Dedifferentiated amniotic fluid mesenchymal stem cell (primary cell): Measurements from ENCODE around the gene DLGAP4.
"Not testable (repeated sequence)": the region's sequence is repeated elsewhere in the genome, so short reads cannot be mapped to it uniquely, and the experiment has no call there.

Source experiments
- DNase-seq: peaks from one replicate; pipeline ENCODE4 v3.0.0-alpha.2; 2016; ENCODE audit errors: extremely low spot score

Gene DLGAP4

GRCh38 chr20:36355469-36356171 is 49.5 kb downstream of the DLGAP4 start:
- DNase-seq: no peak

GRCh38 chr20:36359668-36360406 is 53.7 kb downstream of the DLGAP4 start:
- DNase-seq: no peak

- DNase-seq: no peak
Observed at GRCh38 chr20:36360429-36360828, 54.3 kb downstream of the DLGAP4 start.

GRCh38 chr20:36361406-36361805 is 55.3 kb downstream of the DLGAP4 start:
- DNase-seq: no peak

GRCh38 chr20:36362261-36362660 is 56.1 kb downstream of the DLGAP4 start:
- DNase-seq: no peak

- DNase-seq: no peak
Observed at GRCh38 chr20:36362978-36363713, 57.0 kb downstream of the DLGAP4 start.

- DNase-seq: no peak
Observed at GRCh38 chr20:36364506-36364905, 58.4 kb downstream of the DLGAP4 start.

- no peak for DNase-seq
Observed at GRCh38 chr20:36366623-36367369, 60.7 kb downstream of the DLGAP4 start.

- no peak for DNase-seq
Observed at GRCh38 chr20:36367370-36367745, 61.2 kb downstream of the DLGAP4 start.

- no peak for DNase-seq
Observed at GRCh38 chr20:36367907-36368799, 62.0 kb downstream of the DLGAP4 start.

GRCh38 chr20:36368869-36369268 is 62.7 kb downstream of the DLGAP4 start:
- no peak for DNase-seq

GRCh38 chr20:36369739-36370138 is 63.6 kb downstream of the DLGAP4 start:
- DNase-seq: no peak

- DNase-seq: no peak
Observed at GRCh38 chr20:36370991-36371790, 65.1 kb downstream of the DLGAP4 start.

GRCh38 chr20:36372666-36373065 is 66.5 kb downstream of the DLGAP4 start:
- no peak for DNase-seq

GRCh38 chr20:36373089-36373488 is 67.0 kb downstream of the DLGAP4 start:
- no peak for DNase-seq

- DNase-seq: no peak
Observed at GRCh38 chr20:36374995-36375394, 68.9 kb downstream of the DLGAP4 start.

GRCh38 chr20:36377348-36378326 is 71.5 kb downstream of the DLGAP4 start:
- no peak for DNase-seq

GRCh38 chr20:36378686-36379085 is 72.5 kb downstream of the DLGAP4 start:
- DNase-seq: no peak

GRCh38 chr20:36379914-36380313 is 73.8 kb downstream of the DLGAP4 start:
- not testable (repeated sequence) for DNase-seq
